ENCODE results near the gene CDK3. TPM values are rescaled to one million over a fixed set of nuclear protein-coding genes. Genes with fewer than 3 reads are reported as not detected.
A peak's percentile ranks its signal among the peaks of the same experiment; 100 is the strongest.

Gene CDK3
- total RNA-seq, 1 experiment from 2014 or later, result 7.1 TPM

DNA sequence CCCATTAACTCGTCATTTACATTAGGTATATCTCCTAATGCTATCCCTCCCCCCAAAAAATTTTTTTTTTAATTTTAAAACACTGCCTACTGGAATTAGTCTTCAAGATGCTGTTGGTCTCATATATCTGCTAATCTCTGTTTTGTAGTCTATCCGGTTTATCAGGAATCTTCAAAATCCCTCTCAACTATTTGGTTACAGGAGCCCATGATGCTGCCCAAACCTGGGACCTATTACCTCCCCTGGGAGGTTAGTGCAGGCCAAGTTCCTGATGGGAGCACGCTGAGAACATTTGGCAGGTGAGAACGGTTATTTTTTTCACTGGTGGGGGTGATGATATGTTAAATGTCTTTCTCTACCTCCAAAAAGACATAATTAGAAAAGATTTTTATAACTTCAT is 14.7 kb upstream of the CDK3 start:
- Histone ChIP-seq H2AFZ (ENCODE audit: low read depth, low read length, poor library complexity, severe bottlenecking) (no peak overlapping the region), H3K4me3 (replicated peaks in 1 of 2; ENCODE audit: low read depth in 1 of 2, low read length in 2 of 2) (no peak overlapping the region), H3K9me3 (ENCODE audit: control insufficient read depth in 1 of 2, insufficient read depth in 1 of 2, low read depth in 1 of 2, low read length in 2 of 2) (no peaks in the 10 kb centered on the region), H3K9me2 (ENCODE audit: insufficient read depth) (no peaks in the 10 kb centered on the region), H3K4me2 (ENCODE audit: low read length) (no peak overlapping the region), H3K79me2 (ENCODE audit: insufficient read depth, low read length) (no peaks in the 10 kb centered on the region), H3K27me3 (ENCODE audit: insufficient read depth, low read length) (no peaks in the 10 kb centered on the region), H4K20me1 (ENCODE audit: insufficient read depth) (no peaks in the 10 kb centered on the region), H3K27ac (ENCODE audit: low read depth, low read length) (no peak overlapping the region), H3K36me3 (ENCODE audit: control insufficient read depth in 1 of 2, insufficient read depth in 2 of 2, low read length in 2 of 2) (no peaks in the 10 kb centered on the region), H3K9ac (ENCODE audit: low read length) (no peak overlapping the region), H3K4me1 (ENCODE audit: control insufficient read depth in 1 of 2, insufficient read depth in 2 of 2, low read length in 2 of 2) (peaks cover 6 to 20% of the 10 kb centered on the region in 2 experiments; a peak in 3 of 4 replicates)
- ATAC-seq (no peak), DNase-seq (ENCODE audit: low read depth, low spot score) (no peak)
- TF ChIP-seq SRF (IDR thresholded peaks at IDR 0.05; ENCODE audit: low read depth) (no peak), ZNF274 (IDR thresholded peaks at IDR 0.05; ENCODE audit: low read depth, low read length) (no peak), POLR2A (IDR thresholded peaks at IDR 0.05; ENCODE audit: borderline replicate concordance, extremely low read depth, insufficient read depth, insufficient read length) (no peak), REST (IDR thresholded peaks at IDR 0.05; ENCODE audit: low read depth) (no peak)
- ChIA-PET POLR2A (no interaction called here), CTCF (no interaction called here), RAD21 (ENCODE audit: low non-redundant PET in 1 of 2, low total read pairs in 2 of 2, uncharacterized antibody in 2 of 2, unreplicated experiment in 2 of 2) (no interaction called here)
- no TSS peak for BruUV-seq (replicated peaks)
- intact Hi-C loops (cut with micrococcal nuclease), result no loop called here

GRCh38 chr17:75987041-75987440 is 13.6 kb upstream of the CDK3 start:
- POLR2A ChIA-PET, result no interaction called here
- intact Hi-C loops (cut with micrococcal nuclease), result no loop called here
- H4K20me1 ChIP-seq (ENCODE audit: insufficient read depth), result no peaks in the 10 kb centered on the region
- BruUV-seq (replicated peaks), result no TSS peak
- no peaks in the 10 kb centered on the region for H3K27me3 ChIP-seq (ENCODE audit: insufficient read depth, low read length)
- no peak overlapping the region for H2AFZ ChIP-seq (ENCODE audit: low read depth, low read length, poor library complexity, severe bottlenecking)
- RAD21 ChIA-PET (ENCODE audit: low non-redundant PET in 1 of 2, low total read pairs in 2 of 2, uncharacterized antibody in 2 of 2, unreplicated experiment in 2 of 2), result no interaction called here
- ATAC-seq, result 0 out of 2 replicates have a peak, but pooled peaks have one; percentile 21
- no peak overlapping the region for H3K9ac ChIP-seq (ENCODE audit: low read length)
- no peaks in the 10 kb centered on the region for H3K9me2 ChIP-seq (ENCODE audit: insufficient read depth)
- no peak for DNase-seq (ENCODE audit: low read depth, low spot score)
- H3K79me2 ChIP-seq (ENCODE audit: insufficient read depth, low read length), result no peaks in the 10 kb centered on the region
- H3K36me3 ChIP-seq (ENCODE audit: control insufficient read depth in 1 of 2, insufficient read depth in 2 of 2, low read length in 2 of 2), result no peaks in the 10 kb centered on the region; a peak in 1 of 4 replicates
- no peak overlapping the region for H3K4me3 ChIP-seq (replicated peaks in 1 of 2; ENCODE audit: low read depth in 1 of 2, low read length in 2 of 2)
- CTCF ChIA-PET, result no interaction called here
- peak overlapping the region; percentile 4; the same call in 1 of the 2 replicates for H3K4me2 ChIP-seq (ENCODE audit: low read length)
- H3K9me3 ChIP-seq (ENCODE audit: control insufficient read depth in 1 of 2, insufficient read depth in 1 of 2, low read depth in 1 of 2, low read length in 2 of 2), result no peaks in the 10 kb centered on the region
- H3K4me1 ChIP-seq (ENCODE audit: control insufficient read depth in 1 of 2, insufficient read depth in 2 of 2, low read length in 2 of 2), result peaks cover 5 to 18% of the 10 kb centered on the region in 2 experiments; a peak in 2 of 4 replicates
- no peak overlapping the region for H3K27ac ChIP-seq (ENCODE audit: low read depth, low read length)
- TF ChIP-seq CEBPB (IDR thresholded peaks at IDR 0.05; ENCODE audit: low read depth), result no peak
- TF ChIP-seq YY1 (IDR thresholded peaks at IDR 0.05; ENCODE audit: extremely low read depth, insufficient replicate concordance, low read depth, low read length), result no peak
- TF ChIP-seq POLR2A (IDR thresholded peaks at IDR 0.05; ENCODE audit: borderline replicate concordance, extremely low read depth, insufficient read depth, insufficient read length), result no peak
- TF ChIP-seq REST (IDR thresholded peaks at IDR 0.05; ENCODE audit: low read depth), result no peak
- TF ChIP-seq CBX3 (IDR thresholded peaks at IDR 0.05; ENCODE audit: low read depth), result no peak
- TF ChIP-seq, protein P1, sequence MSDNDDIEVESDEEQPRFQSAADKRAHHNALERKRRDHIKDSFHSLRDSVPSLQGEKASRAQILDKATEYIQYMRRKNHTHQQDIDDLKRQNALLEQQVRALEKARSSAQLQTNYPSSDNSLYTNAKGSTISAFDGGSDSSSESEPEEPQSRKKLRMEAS (IDR thresholded peaks at IDR 0.05), result no peak
- TF ChIP-seq, protein P2, sequence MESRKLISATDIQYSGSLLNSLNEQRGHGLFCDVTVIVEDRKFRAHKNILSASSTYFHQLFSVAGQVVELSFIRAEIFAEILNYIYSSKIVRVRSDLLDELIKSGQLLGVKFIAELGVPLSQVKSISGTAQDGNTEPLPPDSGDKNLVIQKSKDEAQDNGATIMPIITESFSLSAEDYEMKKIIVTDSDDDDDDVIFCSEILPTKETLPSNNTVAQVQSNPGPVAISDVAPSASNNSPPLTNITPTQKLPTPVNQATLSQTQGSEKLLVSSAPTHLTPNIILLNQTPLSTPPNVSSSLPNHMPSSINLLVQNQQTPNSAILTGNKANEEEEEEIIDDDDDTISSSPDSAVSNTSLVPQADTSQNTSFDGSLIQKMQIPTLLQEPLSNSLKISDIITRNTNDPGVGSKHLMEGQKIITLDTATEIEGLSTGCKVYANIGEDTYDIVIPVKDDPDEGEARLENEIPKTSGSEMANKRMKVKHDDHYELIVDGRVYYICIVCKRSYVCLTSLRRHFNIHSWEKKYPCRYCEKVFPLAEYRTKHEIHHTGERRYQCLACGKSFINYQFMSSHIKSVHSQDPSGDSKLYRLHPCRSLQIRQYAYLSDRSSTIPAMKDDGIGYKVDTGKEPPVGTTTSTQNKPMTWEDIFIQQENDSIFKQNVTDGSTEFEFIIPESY (IDR thresholded peaks at IDR 0.05; ENCODE audit: extremely low read depth, insufficient replicate concordance, low read length), result no peak
- TF ChIP-seq FOSL1 (IDR thresholded peaks at IDR 0.05; ENCODE audit: low read depth), result no peak
